Glutamatergic neuron (in vitro differentiated cells): ENCODE results near the gene ETV6. TPM values are rescaled to one million over a fixed set of nuclear protein-coding genes. Genes with fewer than 3 reads are reported as not detected.

Experiments used
- DNase-seq: peaks from one replicate; pipeline ENCODE4 v3.0.0; 2022
- H3K27ac Mint-ChIP-seq: one replicate; pipeline ENCODE4 v1.8.0; 2020; ENCODE audit warnings: mild to moderate bottlenecking, mixed read lengths, inconsistent platforms; ENCODE audit not compliant: unreplicated experiment
- H3K27me3 Mint-ChIP-seq: one replicate; pipeline ENCODE4 v1.8.0; 2020; ENCODE audit warnings: mild to moderate bottlenecking, moderate library complexity, mixed read lengths, inconsistent platforms; ENCODE audit not compliant: unreplicated experiment
- H3K36me3 Mint-ChIP-seq: one replicate; pipeline ENCODE4 v1.8.0; 2020; ENCODE audit warnings: mild to moderate bottlenecking, mixed read lengths, inconsistent platforms; ENCODE audit not compliant: unreplicated experiment
- H3K4me1 Mint-ChIP-seq: one replicate; pipeline ENCODE4 v1.8.0; 2020; ENCODE audit warnings: mild to moderate bottlenecking, low read depth, mixed read lengths, inconsistent platforms; ENCODE audit not compliant: unreplicated experiment
- H3K4me3 Mint-ChIP-seq: one replicate; pipeline ENCODE4 v1.8.0; 2020; ENCODE audit warnings: mild to moderate bottlenecking, mixed read lengths, inconsistent platforms; ENCODE audit not compliant: unreplicated experiment
- H3K9me3 Mint-ChIP-seq: one replicate; pipeline ENCODE4 v1.8.0; 2020; ENCODE audit warnings: mild to moderate bottlenecking, moderate library complexity, mixed read lengths, inconsistent platforms; ENCODE audit not compliant: unreplicated experiment
- total RNA-seq: library from RNA; stranded (reverse); fragmentation: NEBNext Ultra II Directional; extraction: Animal tissue kit (Norgen Biotek cat#: 25700); gene quantifications from one replicate; pipeline ENCODE4 v1.2.1, GENCODE V29; 2021; ENCODE audit not compliant: unreplicated experiment
- TF ChIP-seq, protein P1 (sequence below): fragments of 200-600 bp; sonication (generic); IDR thresholded peaks from one replicate; pipeline ENCODE4 v1.5.0; 2021; ENCODE audit not compliant: partially characterized antibody, unreplicated experiment

ETV6 gene
- total RNA-seq, 1 donor from 2014 or later: 10.1 TPM

DNA sequence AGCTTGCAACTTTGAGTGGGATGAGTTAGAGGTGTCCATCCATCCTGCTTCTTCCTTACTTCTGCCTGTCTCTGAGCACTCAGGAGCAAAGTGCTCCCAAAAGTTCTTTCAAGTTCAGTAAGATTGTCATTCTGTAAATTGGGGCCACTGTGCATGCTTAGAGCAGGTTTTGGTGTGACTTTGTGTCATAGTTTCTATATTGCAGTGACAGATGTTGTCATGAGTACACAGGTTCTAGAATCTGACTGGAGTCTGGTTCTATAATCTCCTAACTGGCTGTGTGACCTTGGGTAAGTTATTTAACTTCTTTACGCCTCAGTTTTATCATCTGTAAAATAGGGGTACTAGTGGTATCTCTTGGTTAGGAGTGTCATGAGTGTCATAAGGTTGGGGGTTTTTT is 218.6 kb downstream of the ETV6 start:
- Mint-ChIP-seq H3K4me3 (no peak overlapping the region), H3K27ac (no peak overlapping the region), H3K36me3 (peaks cover 14% of the 10 kb centered on the region), H3K4me1 (peaks cover 2% of the 10 kb centered on the region), H3K27me3 (no peaks in the 10 kb centered on the region), H3K9me3 (no peaks in the 10 kb centered on the region)
- TF ChIP-seq, protein P1, sequence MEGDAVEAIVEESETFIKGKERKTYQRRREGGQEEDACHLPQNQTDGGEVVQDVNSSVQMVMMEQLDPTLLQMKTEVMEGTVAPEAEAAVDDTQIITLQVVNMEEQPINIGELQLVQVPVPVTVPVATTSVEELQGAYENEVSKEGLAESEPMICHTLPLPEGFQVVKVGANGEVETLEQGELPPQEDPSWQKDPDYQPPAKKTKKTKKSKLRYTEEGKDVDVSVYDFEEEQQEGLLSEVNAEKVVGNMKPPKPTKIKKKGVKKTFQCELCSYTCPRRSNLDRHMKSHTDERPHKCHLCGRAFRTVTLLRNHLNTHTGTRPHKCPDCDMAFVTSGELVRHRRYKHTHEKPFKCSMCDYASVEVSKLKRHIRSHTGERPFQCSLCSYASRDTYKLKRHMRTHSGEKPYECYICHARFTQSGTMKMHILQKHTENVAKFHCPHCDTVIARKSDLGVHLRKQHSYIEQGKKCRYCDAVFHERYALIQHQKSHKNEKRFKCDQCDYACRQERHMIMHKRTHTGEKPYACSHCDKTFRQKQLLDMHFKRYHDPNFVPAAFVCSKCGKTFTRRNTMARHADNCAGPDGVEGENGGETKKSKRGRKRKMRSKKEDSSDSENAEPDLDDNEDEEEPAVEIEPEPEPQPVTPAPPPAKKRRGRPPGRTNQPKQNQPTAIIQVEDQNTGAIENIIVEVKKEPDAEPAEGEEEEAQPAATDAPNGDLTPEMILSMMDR: no peak
- DNase-seq: no peak

DNA sequence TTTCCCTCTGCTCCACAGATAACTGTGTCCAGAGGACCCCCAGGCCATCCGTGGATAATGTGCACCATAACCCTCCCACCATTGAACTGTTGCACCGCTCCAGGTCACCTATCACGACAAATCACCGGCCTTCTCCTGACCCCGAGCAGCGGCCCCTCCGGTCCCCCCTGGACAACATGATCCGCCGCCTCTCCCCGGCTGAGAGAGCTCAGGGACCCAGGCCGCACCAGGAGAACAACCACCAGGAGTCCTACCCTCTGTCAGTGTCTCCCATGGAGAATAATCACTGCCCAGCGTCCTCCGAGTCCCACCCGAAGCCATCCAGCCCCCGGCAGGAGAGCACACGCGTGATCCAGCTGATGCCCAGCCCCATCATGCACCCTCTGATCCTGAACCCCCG is 219.9 kb downstream of the ETV6 start:
- TF ChIP-seq, protein P1: no peak
- Mint-ChIP-seq H3K4me3 (no peak overlapping the region), H3K36me3 (peaks cover 14% of the 10 kb centered on the region), H3K4me1 (peaks cover 2% of the 10 kb centered on the region), H3K27ac (no peak overlapping the region), H3K9me3 (no peaks in the 10 kb centered on the region), H3K27me3 (no peaks in the 10 kb centered on the region)
- no peak for DNase-seq

DNA sequence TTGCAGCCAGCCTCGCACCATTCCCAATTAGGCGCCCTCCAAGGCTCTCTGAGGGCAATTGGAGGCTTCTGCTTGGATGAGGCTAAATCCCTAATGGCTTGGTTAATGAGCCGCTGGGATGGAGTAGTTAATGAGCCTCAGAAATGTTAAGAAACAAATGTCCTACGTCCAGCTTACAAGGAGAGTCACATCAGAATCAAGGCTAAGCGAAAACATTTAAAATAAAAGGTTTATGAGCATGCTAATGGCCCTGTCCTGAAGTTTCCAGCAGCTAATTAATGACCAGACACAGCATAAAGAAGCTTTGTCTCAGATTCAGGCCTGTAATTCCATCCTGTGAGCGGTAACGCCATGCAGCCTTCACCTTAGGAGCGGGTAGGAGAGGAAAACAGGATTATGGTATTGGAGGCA is 220.6 kb downstream of the ETV6 start:
- H3K27ac Mint-ChIP-seq: peak overlapping the region; percentile 17
- DNase-seq: no peak

DNA sequence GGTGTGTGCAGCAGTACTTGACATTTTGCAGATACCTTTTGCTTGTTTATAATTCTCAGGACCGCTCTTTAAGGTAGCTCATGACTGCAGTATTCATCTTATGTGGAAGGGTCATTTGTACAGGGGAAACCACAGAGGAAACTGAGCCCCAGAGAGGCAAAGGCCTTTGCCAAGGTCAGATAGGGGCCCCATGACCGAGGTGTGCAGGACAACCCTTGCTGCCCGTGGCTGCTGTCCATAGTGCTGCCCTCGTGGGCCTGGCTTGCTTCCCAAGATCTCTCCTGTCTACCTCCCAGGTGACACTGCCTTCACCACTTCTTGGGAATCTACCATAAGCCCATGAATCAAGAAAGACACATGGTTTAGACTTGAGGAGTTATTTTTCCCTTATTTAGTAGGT is 222.6 kb downstream of the ETV6 start:
- no peak overlapping the region for H3K27ac Mint-ChIP-seq
- H3K27me3 Mint-ChIP-seq: no peaks in the 10 kb centered on the region
- TF ChIP-seq, protein P1: no peak
- peaks cover 2% of the 10 kb centered on the region for H3K4me1 Mint-ChIP-seq
- DNase-seq: no peak
- H3K36me3 Mint-ChIP-seq: peaks cover 1% of the 10 kb centered on the region
- H3K9me3 Mint-ChIP-seq: no peaks in the 10 kb centered on the region
- no peak overlapping the region for H3K4me3 Mint-ChIP-seq

More for the DNA sequence above, 220.6 kb downstream of the ETV6 start:
- Mint-ChIP-seq H3K4me1 (peaks cover 2% of the 10 kb centered on the region), H3K36me3 (peaks cover 14% of the 10 kb centered on the region), H3K9me3 (no peaks in the 10 kb centered on the region), H3K4me3 (no peak overlapping the region), H3K27me3 (no peaks in the 10 kb centered on the region)
- TF ChIP-seq, protein P1: no peak

DNA sequence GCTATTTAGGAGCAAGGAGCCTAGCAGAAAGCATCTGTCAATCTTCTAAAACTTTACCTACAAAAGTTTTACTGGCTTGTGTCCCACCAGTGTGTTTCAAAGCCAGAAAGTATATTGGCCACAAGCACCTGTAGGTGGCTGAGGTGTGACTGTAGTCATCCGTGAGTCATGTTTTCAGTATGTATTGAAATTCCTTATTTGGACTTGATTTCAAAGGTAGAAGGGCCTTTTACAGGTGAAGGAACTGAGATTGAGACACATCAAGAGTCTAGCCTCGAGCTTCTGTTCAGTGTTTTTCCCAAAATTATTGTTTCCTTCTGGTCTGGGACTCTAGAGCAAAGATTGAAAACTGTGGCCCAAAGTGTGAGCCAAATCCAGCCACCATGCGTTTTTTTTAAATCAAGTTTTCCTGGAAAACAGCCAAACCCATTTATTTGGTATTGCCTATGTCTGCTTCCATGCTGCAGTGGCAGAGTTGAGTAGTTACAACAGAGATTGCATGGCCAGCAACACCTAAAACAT is 226.0 kb downstream of the ETV6 start:
- no peaks in the 10 kb centered on the region for H3K9me3 Mint-ChIP-seq
- H3K4me3 Mint-ChIP-seq: no peak overlapping the region
- peaks cover 7% of the 10 kb centered on the region for H3K4me1 Mint-ChIP-seq
- DNase-seq: no peak
- H3K36me3 Mint-ChIP-seq: no peaks in the 10 kb centered on the region
- no peaks in the 10 kb centered on the region for H3K27me3 Mint-ChIP-seq
- H3K27ac Mint-ChIP-seq: no peak overlapping the region
- TF ChIP-seq, protein P1: no peak
